Stimulated activated CD4-positive, alpha-beta T cell treated with anti-CD3 and anti-CD28 coated beads, Interleukin-15, amount 100 ng/mL, for 48 hours (primary cell): ENCODE results near the gene FAM53A.
"Not testable (repeated sequence)": the region's sequence is repeated elsewhere in the genome, so short reads cannot be mapped to it uniquely, and the experiment has no call there.

Experiments used
- DNase-seq, 2 donors: peaks; one replicate each; pipeline ENCODE4 v3.0.0-alpha.2; 2020; ENCODE audit warnings: low read depth in 2 of 2

The FAM53A gene

DNA sequence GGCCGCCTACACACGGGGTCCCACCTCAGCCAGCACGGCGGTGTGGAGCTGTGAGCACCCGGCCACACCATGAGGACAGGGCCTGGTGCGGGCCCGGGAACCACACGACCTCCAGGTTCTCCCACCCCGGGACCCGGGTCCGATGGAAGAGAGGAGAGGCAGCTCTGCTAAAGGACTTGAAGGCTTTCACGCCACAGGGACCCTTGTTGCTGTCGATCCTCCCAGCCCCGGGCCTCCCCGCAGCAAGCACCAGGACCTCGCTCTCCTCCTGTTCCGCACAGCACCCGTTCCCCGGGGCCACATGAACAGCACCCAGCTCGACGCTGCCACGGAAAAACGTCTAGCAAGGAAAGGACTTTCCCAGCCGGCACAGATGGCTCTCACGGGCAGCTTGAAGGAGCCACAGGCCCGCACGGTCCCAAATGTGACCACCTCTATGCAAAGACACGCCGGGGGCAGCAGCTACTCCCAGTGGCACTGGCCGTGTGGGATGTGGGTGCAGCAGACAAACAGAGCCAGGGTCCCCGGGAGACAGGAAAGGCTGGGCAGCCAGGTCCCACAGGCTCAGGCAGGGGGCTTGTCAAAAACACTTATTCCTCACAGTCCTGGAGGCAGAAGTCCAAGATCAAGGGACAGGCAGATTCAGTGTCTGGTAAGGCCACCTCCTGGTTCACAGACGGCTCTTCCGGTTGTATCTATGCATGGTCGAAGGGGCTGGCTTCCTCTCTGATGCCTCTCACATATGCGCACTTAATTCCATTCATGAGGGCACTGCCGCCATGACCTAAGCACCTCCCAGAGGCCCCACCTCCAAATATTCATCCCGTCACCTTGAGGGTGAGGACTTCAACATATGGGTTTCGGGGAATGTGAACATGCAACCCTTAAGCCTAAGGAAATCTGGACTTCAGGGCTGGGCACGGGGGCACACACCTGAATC is 24.7 kb downstream of the FAM53A start:
- no peak for DNase-seq

DNA sequence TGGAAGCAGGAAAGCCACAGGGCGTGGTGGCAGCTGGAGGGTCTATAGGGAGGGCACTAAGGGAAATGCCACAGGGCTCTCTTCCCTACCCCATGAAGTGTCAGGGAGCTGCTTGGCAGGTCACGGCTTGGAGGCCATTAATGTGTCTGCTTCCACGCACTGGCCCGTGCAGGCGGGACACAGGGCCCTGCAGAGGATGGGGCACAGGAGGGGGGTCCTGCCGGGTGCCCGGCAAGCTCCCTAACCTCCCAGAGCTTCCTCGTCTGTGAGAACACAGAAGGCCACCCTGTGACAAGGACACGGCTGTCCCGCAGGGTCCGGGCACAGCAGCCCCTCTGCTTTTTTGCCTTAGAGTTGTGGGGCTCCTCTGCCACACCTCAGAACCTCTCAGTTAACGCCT is 25.5 kb downstream of the FAM53A start:
- DNase-seq, result no peak

DNA sequence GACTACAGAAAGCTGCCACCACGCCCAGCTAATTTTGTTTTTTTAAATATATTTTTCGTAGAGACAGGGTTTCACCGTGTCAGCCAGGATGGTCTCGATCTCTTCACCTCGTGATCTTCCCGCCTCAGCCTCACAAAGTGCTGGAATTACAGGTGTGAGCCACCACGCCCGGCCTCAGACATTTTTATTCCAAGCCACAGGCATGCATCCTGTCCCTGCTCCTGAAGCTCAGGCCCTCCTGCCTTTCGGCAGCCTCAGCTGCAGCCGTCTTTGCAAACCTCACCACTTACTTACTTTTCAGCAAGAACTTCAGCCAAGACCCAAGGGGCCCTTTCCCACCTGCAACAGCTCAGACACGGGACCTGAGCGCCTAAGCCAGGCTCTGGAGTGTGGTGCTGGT is 26.0 kb downstream of the FAM53A start:
- no peak for DNase-seq

DNA sequence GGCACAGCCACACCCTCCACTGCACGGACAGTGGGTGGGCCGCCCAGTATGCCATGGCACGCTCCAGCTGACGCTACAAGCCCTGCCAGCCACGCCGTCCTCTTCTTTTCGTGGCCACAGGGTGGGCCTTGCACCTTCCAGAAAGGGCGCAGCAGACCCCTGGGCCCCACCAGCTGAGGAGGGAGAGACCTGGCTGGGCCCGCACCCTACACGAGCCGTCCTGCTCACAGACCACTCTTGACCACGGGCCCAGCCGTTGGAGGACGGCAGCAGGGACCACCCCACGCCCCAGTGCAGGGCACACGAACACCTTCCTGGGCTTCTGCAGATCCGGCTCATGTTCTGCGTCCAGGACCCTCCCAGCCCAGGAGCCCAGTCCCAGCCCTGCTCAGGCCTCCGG is 27.1 kb downstream of the FAM53A start:
- DNase-seq, result no peak

DNA sequence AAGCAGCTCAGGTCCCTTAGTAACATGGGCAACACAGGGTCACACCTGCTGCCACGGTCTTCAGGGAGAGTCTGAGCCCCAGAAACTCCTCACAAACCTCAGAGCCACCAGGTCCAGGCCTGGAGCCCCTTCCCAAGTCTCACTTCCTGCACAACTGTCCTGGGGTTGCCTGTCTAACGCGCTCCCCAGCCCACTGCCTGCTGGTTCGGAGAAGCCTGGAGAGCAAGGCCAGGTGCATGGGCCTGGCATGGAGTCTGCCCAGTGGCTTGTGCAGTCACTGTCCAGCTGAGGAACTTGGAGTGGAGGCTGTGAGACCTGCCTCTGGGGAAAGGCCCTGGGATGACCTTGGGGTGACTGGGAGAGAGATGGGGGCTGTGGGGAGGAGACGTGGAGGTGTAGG is 28.0 kb downstream of the FAM53A start:
- DNase-seq, result no peak

DNA sequence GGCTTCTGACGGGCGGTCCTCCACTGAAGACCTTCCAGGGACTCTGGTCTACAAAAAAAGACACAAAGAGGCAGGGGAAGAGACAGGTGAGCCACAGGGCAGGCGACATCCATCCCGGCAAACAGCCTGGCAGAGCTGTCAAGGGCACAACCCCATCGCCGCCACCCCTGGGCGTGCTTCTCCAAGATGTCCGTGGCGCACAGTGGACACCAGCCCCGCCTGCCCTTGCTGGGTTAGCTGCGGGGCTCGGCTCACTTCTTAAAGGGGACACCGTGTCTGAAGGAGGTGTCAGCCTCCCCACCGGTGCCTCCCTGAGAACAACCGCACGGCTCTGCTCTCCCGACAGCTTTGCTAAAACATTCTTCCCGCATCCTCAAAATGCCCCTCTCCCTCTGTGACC is 28.4 kb downstream of the FAM53A start:
- no peak for DNase-seq

DNA sequence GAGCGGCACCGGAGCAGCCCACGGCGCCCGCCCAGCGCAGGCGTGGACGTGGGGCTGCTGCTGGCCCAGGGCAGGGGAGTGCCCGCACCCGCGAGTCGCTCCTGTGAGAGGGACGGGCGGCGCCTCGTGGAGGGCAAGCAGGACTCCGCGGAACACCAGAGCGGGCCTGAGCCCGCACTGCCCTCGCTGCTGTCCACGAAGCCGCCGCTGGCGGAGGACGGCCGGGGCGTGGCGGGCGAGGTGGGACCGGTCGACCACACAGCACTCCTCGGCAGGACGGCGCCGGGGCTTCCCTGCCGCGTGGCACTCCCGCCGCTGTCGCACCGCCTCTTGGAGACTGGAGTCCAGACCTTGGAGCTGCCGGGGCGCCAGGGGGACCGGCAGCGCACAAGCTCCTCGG is 29.0 kb downstream of the FAM53A start:
- no peak for DNase-seq

DNA sequence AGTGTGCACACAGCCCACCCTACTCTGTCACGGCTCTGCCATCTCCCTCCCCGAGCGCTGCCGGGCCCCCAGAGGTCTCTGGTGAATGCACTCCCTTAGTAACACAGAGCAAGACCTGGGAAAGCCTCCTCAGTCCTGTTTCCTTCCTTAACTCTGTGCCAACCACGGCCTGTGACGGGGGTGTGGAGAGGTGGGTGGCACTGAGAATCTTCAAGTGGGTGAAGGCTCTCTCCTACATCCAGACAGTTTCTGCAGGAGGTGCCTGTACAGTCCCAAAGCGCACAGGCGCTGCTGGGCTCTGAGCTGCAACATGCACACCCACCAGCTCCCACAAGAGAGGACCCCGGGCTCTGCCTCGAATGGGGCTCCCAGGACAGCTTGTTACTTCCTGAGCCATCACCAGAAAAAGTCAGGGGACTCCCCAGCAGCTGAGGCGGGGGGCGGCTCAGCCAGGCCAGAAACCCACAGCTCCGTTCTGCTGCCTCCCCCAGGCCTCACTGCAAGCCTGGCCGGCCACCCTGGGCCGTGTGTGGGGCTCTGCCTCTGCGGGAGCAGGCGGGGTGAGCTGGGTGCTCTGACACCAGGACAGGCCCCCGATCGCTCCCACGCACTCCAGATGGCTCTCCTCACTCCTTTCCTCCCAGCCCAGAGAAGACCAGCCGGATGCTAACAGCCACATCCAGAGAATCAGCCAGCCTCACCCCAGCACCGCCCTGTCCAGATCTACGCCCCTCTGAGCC is 29.7 kb downstream of the FAM53A start:
- no peak for DNase-seq

DNA sequence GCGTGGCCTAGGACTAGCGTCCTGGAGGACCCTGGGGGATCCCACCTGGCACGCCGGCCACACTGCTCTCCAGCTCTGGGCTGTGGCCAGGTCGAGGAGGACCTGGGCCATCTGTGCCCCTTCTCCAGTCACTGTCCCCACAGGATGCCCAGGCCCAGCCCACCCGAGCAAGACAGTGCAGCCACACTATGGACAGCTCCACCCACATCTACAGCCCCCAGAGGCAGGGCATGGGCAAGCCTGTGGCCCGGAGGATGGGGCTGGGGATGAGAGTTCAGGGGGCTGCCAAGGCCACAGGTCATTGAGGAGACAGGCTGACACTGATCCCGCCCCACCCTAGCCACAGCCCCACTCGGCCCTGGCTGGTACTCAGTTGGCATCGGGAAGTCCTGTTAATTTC is 30.3 kb downstream of the FAM53A start:
- DNase-seq, result no peak

DNA sequence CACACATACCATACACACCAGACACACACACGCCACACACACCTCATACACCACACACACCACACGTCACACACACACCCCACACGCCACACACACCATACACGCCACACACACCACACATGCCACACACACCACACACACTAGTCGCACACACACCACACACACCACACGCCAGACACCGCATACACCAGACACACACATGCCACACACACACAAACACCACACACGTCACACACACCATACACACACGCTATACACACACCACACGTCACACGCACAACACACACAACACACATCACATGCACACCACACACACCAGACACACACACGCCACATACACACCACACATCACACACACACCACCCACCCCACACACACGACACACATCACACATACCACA is 32.0 kb downstream of the FAM53A start:
- no peak for DNase-seq

DNA sequence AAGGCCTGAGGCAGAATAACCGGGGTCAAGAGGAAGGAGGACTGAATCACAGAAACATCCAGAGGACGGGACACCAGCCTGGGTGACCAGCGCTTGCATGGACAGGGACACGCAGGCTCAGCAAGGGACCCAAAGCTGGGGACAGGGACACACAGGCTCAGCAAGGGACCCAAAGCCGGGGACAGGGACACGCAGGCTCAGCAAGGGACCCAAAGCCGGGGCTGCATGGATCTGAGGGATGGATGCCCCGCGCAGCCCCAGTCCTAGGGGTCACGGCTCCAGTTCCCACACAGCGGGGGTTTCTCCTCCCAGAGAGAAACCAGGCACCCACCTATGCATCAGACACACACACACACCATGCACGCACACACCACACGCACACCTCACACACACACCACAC is 32.5 kb downstream of the FAM53A start:
- DNase-seq, result no peak

DNA sequence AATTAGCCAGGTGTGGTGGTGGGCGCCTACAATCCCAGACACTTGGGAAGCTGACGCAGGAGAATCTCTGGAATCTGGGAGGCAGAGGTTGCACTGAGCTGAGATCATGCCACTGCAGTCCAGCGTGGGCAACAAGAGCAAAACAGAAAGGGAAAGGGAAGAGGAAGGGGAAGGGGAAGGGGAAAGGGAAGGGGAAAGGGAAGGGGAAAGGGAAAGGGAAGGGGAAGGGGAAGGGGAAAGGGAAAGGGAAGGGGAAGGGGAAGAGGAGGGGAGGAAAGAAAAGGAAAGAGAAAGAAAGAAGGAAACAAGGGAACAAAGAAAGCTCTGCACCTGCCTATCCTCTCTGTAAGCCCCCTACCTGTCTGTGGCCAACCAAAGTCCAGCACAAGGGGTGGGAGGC is 35.2 kb downstream of the FAM53A start:
- no peak for DNase-seq

DNA sequence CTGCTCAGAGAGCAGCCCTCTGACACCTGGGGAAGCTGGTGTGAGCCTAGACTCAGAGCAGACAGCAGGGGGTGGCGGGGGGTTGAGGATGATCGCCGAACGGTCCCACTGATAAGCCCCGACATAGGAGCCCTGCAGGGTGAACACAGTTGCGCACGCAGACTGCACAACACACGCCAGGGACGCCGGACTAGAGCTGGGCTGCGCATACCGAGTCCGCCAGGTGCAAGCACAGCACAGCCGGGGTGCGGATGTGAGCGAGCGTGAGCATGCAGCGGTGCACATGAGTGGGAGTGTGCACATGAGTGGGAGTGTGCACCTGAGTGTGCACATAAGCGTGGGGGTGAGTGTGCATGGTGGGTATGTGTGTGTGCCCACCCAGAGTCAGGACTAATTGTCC is 36.7 kb downstream of the FAM53A start:
- DNase-seq, result no peak

DNA sequence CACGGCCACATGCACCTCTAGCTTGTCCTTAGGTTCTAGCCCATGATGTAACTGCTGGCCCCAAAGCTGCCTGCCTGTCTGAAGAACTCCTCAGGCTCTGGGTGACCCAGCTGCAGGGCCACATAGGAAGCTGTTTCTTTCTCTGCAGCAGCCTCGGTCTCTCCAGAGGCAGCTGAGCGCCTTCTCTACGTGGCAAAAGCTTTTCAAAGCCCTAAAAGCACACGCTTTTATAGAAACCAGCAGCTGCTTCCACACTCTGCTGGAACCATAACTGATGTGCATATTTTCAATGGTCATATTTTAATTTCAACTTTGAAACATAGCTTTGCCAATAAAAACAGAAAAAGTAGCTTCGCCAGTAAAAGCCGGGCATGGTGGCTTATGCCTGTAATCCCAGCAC is 37.4 kb downstream of the FAM53A start:
- no peak for DNase-seq

DNA sequence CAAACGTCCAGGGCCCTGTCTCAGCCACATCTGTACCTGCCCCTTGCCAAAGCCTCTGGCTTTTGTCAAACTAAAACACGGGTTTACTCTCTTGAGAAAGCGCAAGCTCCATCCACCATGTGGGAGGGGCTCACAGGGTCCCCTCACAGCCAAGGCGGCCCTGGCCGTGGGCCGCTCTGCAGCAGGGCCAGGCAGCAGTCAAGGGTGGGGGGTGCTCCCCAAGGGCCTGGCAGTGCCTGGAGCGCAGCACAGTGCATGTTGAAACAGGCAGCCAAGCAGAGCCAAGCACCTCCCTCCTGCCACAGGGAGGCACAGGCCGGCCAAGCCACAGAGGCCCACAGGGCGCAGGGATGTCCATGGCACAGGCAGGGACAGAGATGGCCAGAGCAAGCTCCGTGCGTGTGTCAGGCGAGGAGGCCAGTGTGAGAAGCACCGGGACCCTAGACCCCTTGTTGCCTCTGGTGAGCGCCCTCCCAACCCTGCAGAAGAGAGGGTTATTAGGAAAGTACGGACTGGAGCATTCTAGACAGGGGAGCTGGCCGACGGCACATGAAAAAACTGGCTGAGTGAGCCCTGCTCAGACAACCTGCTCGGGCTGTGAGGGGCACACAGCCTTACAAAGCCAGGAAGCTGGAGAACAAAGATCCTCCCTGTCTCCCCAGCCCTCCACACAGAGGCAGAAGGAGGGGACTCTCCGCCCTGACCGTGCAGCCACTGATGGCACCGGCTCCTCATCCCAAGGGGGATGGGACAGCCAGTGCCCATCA is 39.0 kb downstream of the FAM53A start:
- no peak for DNase-seq

DNA sequence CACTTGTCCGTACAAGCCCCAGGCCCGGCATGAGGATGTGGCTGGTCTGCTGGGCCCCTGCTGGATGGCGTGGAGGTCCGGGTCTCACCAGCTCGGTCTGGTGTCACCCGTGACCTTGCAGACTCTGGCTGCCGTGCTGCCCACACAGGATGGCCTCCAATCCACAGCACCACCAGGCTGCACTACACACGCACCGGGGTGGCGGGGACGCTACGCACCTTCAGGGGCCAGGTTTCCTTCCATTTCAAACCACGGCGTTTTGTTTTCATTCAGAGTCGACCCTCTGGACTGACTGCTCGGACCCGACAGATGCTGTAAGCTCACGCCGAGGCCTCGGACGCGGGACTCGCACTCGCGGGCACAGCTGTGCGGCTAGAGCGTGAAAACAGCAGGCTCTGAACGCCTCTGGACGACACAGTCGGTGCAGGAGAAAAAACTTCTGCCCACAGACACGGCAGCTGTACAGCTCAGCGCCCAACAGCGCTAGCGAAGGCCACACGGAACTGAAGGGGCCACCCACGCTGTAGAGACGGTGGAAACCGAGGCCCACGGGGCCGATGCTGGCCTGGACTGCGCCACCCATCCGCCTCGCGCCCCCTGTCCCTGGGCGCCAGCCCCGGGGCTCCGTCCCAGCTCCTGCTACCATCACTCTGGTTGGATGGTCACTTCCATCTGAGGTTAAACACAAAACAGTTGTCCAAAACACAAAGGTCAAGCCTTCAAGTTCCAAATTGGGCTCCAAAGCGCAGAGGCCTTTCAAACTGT is 40.0 kb downstream of the FAM53A start:
- no peak for DNase-seq

DNA sequence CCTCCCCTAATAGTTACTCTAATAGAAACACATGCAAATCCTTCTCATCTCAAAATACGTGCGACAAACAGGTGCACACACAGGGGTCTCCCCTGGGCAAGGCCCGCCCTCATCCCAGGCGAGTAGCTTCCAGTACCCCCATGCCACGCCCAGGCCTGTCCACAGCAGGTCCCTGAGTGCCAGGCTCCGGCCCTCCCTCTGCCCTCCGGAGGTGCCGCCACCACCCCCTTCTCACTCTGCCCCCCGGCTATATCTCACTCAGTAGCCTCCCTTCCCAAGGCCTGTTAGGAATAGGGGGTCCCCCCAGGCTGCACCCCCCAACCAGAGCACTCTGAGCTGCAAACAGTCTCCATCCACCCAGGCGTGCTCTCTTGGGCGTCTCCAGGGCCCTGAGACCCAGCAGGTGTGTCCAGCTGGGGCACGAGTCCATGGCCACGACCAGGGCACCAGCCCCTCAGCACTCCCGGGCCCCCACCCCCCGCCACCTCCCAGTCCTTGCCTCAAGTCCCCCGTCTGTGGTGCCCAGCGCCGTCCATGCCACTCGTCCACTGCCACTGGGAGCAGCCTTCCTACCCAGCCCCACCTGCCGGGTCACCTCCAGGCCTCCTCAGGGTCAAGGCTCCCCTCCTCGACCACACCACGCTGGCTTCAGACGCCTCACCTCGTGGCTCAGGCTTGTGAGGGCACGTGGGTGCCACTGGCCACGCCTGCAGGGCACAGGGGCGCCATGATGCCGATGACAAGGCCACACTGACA is 41.7 kb downstream of the FAM53A start:
- DNase-seq, result no peak

DNA sequence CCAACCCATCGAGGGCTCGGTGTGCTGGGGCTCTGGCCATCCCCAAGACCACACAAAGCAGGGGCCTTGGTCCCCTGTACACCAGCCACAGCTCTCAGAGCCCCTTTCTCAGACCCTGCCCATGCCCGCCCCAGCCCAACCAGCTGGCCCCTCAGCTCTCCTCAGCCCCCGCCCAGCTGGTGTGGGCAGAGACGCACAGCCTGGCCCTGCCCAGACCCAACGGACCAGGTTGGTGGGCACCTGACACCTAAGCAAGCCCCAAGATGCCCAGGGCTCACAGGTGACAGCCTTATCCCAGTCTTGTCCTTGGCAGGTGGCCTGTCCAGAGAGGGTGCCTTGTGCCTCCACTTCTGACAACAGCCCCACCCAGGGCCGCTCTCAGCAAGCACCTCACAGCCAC is 42.4 kb downstream of the FAM53A start:
- DNase-seq, result no peak

DNA sequence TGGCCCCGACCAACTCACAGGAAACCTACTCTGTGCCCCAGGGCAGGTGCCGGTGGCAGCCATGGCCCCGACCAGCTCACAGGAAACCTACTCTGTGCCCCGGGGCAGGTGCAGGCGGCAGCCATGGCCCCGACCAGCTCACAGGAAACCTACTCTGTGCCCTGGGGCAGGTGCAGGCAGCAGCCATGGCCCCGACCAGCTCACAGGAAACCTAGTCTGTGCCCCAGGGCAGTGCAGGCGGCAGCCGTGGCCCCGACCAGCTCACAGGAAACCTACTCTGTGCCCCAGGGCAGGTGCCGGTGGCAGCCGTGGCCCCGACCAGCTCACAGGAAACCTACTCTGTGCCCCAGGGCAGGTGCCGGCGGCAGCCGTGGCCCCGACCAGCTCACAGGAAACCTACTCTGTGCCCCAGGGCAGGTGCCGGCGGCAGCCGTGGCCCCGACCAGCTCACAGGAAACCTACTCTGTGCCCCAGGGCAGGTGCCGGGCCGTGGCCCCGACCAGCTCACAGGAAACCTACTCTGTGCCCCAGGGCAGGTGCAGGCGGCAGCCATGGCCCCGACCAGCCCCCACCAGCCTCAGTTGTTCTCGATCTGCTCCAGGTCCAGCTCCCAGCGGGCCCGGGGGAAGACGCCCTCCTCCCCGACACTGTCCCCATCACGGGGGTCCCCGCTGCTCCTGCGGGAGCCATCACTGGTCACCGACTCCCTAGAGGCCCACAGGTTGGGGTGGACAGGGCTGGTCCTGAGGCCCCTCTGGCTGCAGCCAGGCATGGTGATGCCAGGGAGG is 43.2 kb downstream of the FAM53A start:
- not testable (repeated sequence) for DNase-seq

DNA sequence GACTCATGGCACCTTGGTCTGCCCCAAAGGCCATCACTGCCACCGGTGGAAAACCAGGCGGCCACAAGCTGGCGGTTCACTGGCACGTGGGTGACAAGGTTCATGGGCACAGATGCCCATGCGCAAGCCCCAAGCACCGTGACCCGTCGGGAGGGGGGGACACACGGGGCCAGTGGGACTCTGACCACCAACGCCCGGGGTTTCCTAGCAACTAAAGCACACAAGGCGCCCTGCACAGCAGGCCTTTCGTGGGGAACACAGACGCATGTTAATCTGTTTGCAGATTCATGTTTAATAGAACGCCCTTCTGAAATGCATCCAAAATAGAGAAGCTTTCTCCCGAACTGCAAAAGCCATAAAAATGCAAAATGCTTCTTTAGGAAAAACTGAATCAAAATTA is 43.9 kb downstream of the FAM53A start:
- DNase-seq, result no peak
